Head of caudate nucleus (tissue), 42 donors: ENCODE data around the gene WDR11.

Experiments
- DNase-seq, 42 donors: peaks; one replicate each; pipeline versions ENCODE4 v3.0.0 to v3.0.0-alpha.2; 2020 to 2021; ENCODE audit warnings: mixed read lengths in 7 of 42
- intact Hi-C: fragments of 100-400 bp; cut with DNase I; formaldehyde crosslinking; loops from one replicate; pipeline ENCODE4 v1.15.0; 2022

Gene WDR11, protein sequence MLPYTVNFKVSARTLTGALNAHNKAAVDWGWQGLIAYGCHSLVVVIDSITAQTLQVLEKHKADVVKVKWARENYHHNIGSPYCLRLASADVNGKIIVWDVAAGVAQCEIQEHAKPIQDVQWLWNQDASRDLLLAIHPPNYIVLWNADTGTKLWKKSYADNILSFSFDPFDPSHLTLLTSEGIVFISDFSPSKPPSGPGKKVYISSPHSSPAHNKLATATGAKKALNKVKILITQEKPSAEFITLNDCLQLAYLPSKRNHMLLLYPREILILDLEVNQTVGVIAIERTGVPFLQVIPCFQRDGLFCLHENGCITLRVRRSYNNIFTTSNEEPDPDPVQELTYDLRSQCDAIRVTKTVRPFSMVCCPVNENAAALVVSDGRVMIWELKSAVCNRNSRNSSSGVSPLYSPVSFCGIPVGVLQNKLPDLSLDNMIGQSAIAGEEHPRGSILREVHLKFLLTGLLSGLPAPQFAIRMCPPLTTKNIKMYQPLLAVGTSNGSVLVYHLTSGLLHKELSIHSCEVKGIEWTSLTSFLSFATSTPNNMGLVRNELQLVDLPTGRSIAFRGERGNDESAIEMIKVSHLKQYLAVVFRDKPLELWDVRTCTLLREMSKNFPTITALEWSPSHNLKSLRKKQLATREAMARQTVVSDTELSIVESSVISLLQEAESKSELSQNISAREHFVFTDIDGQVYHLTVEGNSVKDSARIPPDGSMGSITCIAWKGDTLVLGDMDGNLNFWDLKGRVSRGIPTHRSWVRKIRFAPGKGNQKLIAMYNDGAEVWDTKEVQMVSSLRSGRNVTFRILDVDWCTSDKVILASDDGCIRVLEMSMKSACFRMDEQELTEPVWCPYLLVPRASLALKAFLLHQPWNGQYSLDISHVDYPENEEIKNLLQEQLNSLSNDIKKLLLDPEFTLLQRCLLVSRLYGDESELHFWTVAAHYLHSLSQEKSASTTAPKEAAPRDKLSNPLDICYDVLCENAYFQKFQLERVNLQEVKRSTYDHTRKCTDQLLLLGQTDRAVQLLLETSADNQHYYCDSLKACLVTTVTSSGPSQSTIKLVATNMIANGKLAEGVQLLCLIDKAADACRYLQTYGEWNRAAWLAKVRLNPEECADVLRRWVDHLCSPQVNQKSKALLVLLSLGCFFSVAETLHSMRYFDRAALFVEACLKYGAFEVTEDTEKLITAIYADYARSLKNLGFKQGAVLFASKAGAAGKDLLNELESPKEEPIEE

DNA sequence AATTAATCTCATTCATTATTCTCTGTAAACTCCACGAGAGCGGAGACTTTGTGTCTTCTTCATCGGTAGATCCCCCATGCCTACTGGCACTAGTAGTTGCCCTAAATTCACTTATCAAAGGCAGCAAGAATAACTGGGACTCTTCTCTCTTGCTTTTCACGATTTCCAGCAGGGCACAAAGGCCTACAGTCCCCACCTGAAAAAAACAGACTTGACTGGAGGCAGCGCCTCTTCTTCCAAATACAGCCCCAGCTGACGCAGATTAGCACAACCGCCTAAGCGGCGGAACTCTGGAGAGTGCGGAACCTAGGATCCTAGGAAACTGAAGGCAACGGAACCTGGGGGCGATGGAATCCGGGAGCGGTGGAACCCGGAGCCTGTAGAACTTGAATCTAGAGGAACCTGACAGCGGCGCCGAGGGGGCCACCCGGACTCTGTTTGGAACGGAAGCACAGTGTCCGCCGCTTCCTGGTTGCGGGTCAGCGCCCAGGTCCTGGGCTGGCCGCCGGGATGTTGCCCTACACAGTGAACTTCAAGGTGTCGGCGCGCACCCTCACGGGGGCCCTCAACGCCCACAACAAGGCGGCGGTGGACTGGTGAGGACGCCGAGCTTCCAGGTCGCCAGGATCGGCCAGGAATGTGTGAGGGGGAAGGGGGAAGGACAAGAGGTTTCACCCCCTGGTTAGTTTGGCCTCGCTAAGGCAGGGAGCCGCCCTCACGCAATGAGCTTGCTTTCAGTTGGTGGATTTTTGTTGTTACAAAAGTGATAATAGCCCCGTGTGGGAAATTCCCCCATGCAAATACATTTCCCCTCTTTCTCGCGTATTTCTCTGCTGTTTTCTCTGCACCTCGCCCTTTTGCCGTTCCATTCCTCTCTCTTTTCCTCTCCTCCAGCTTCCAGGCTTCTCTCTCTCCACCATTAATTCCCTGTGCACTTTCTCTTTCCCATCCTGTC is at the start of gene WDR11:
Gene WDR11 (plus strand): TSS at position 452 of the 955 bp plus-strand sequence. CDS start 59 bp downstream, at position 511.
- intact Hi-C loops = no loop called here
- DNase-seq = peak; percentile 88 to 98 (median 93)

DNA sequence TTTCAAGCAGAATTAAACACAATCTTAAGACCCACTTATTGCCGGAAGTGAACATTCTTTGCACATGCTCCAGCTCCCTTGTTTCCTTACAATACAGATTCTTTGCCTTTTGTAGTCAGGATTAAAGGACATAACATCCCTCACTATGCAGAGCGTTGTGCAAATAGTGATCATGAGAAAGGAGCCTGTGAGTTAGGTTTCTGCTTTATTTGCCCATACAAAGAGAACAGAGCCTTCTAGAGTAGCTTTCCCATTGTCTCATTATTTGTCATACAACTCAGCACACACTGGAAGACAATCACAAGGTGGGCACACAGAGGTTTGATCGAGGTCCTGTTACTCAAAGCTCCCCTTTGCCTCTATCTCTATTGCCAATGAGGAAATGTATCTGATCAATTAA is 48.2 kb upstream of the WDR11 start:
- intact Hi-C loops = no loop called here
- DNase-seq = no peak

DNA sequence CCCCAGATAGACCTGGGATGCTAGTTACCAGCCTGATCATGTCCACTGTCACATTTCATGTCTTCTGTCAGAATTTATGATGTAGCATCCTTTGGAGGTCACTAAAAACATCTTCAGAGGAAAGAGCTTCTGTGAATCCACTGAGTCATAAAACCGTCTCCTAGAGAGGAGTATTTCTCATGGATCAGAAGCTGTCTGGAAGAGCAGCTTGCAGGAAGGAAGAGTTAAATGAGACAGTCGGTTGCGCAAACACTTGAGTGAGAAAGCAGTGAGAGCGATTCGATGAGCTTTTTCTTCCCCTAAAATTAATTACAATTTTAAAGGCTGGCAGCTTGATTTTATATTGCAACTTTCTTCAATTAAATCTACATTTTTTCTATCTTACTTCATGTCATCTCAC is 47.2 kb upstream of the WDR11 start:
- DNase-seq = no peak
- intact Hi-C loops = no loop called here

DNA sequence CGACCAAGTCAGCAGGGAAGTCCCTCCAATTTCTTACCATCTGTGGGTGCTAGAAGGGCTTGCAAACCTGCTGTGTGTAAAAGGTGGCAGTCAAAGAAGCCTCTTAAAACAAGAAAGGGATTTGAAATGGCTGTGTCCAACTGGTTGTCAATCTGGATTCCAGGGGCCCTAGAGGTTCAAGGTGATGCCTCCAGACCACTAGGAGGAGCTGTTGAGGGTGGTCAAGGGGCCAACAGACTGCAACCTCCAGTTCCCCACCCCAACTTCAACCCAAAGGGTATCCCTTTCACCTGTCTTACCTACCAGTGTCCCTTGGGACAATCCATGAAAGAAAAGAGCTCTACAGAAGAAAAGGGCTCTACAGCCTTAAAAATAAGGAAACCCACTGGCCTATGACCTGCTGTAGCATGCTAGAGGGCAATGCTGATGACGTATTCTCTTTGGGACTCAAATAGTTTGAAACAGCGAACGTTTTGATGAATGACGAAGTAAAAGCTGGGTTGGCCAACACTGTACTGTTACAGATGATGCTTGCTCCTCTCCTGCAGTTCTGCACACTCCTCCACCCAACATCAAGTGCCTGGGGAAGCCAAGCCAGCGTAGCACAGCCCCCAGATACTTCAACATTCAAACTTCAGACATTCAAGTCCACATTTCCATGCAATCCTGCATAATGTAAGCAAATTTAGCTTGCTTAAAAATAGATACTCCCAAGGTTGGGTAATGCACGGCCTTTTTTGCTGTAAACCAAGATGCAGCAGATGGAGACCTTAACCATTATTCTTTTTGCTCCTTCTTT is 45.9 kb upstream of the WDR11 start:
- intact Hi-C loops = no loop called here

DNA sequence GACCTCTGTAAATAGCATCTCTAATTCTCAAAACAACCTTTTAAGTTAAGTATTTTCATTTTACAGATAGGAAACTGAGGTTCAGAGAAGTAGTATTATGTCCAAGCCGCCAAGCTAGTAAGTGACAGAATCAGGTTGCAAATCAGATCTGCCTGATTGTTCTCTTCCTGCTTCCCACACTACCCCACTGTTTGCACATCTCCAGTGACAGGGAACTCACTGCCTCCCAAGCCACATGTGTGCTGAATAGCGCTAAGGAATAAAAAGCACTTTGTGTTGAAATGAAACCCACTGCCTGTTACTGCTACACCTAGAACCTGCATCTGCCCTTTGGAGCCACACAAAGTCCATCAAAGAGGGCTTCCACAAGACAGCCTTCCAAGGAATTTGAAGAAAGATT is 45.1 kb upstream of the WDR11 start:
- intact Hi-C loops = no loop called here
- peak in 24 of 42 donors; percentile 6 to 75 (median 34) for DNase-seq

More for the DNA sequence above, 45.9 kb upstream of the WDR11 start:
- DNase-seq = peak in 10 of 42 donors; percentile 9 to 54 (median 38)

DNA sequence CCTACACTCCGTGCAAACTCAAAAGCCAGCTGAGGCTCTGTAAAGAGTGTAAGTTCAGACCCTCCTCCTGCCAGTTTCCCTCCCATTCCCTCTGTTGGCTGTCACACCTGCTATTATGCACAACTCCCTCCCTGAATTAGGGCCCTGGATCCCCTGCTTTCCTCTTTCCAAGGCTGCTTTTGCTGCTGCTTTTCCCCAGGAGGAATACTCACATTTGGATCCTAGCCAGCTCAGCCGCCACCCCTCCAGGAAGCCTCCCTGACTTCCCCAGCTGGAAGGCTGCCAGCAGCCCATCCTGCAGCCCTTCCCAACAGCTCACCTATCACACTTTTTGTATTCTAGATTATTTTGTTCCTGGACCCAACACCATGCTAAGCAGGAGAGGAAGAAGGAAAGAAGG is 40.9 kb upstream of the WDR11 start:
- no peak for DNase-seq
- intact Hi-C loops = no loop called here

DNA sequence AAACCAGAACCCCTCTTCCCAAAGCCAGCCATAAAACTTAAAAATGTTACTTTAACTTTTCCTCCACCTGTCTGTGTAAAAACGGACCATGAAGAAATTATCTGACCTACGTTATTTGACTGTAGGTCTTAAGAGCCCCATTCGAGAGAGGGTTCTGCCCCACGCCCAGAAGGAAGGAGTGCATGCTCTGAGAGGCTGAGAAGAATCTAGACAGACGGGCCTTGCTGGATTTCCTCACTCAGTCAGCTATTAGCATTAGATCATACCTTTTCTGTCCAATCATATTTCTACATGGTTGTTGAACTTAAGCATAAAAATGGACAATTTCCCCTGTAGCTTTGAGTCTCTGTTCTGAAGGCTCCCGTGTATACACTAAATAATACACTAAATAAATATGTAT is 38.1 kb upstream of the WDR11 start:
- peak in 1 of 42 donors; percentile 3 for DNase-seq
- intact Hi-C loops = no loop called here

DNA sequence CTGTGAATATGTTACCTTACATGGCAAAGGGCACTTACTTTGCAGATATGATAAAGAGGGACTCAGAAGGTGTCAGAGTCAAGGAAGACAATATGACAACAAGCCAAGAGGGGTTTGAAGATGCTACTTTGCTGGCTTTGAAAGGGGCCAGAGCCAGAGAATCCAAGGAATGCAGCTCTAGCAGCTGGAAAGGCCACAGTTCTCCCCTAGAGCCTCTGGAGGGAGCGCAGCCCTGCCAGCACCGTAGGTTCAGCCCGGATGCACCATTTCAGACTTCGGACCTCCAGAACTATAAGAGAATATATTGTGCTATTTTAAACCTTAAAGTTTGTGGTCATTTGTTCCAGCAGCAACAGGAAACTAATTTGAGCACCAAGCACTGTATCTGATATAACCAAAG is 32.9 kb upstream of the WDR11 start:
- DNase-seq = no peak
- intact Hi-C loops = no loop called here

DNA sequence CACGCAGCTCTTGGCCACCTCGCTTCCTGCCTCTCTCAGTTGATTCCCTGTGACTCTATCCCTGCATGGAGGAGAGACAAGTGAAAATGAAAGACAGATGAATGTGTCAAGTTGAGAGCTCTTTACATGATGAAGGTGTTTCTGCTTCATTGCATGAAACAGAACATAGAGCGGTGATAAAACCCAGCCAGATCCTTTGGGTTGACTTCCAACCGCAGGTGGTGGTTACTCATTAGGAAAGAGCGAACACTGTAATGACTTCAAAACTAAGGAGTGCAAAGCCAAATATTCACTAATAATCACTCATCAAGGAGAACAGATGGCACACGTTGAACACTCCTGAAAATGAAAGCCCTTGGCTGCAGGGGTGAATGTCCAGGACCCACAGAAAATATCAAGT is 31.8 kb upstream of the WDR11 start:
- intact Hi-C loops = no loop called here
- no peak for DNase-seq

DNA sequence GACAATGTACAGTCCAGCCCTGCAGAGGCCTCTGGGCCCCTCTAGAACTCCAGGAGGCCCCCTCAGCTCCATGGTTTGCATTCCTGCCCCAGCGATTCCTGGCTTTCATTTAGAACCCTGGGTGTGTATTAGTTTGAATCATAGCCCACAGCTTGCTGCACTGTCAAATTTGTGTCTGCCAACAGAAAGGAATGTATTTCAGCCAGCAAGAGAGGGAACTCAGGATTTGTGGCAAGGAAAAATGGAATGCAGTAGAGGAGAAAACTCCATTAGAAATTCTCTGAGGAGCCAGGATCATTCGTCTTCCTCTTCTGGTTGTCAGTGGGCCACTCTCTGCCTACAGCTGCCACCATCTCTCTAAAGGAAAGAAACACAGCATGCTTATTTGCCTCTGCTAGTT is 27.9 kb upstream of the WDR11 start:
- intact Hi-C loops = no loop called here
- DNase-seq = no peak

DNA sequence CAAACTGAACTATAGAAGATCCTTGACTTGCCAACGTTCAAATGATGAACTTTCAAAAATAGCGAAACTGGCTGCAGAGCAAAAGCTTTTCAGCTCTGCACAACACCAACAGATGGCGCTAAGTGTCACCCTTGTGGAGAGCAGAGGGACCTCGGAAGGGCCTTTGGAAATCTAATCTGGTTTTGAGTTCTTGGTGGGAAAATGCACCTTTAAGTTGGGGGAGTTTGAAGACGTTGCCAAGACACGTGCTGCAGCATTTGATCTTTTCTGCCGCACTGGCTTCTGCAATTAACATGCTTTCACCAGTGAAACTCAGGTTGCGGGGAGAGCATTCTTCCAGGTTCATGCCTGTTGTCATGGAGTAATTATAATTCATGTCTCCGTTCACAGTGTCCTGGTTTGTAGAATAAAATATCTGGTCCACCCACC is 26.3 kb upstream of the WDR11 start:
- DNase-seq = peak in 33 of 42 donors; percentile 7 to 70 (median 34)
- intact Hi-C loops = no loop called here

DNA sequence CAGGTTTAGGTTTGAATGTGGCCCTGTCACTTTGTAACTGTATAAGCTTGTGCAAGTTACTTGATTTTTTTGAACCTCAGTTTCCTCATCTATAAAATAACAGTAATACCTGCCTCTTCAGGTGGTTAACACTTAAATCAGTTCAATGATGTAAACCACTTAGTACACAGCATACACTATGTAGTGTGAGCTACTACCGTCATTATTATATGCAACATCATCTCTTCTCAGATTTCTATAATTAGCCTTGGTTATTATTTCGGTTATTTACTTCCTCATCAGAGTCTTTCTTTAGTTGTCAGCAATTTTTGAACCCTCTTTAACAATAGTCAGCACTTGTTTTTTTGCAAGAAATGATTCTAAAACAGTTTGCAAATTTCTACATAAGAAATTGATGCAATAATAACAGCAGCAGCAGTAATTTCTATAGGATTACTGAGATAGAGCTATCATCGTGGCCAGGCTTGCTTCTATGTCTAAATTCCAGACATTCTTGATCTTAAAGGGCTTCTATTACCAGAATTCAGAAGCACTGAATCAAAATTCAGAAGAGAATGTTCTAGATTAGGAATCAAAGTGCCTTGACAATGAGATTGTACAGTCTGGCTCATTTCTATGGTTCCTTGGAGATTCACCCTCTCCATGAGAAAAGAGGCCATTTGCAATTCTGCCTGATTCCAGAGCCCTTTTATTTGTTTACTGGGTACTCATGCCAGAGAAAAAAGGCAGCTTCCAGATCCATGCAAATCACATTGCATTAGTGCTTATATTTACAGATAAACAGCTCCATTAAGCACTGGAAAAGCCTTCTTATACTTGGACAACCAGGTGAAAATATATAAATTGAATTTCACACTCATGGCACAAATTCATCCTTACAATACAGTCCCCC is 25.0 kb upstream of the WDR11 start:
- no peak for DNase-seq
- intact Hi-C loops = no loop called here

DNA sequence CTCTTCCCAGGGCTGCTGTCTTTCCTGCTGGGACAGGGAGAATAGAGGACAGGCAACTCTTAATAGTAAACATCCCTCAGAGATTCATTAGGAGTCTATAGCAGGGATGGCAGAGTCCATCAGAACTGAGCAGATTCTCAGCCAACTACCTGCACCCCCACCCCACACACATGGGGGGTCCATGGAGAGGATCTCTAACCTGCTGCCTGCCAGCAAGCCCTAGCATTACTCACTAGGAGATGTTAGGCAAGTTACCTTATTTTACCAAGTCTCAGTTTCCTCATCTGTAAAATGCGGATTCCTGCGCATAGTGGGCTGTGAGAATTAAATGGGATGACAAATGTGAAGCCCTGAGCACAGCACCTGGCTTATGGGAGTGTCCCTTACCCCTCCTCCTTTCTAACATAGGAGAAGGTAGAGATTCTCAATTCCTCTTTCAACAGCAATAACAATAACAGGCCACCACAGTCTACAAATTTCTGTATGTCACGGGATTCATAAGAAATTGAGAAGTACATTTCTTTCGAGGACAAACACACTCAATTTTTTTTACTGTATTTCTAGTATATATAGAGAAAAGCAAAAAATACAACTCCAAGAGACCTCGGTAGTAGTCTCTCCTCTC is 23.8 kb upstream of the WDR11 start:
- DNase-seq = no peak
- intact Hi-C loops = no loop called here

DNA sequence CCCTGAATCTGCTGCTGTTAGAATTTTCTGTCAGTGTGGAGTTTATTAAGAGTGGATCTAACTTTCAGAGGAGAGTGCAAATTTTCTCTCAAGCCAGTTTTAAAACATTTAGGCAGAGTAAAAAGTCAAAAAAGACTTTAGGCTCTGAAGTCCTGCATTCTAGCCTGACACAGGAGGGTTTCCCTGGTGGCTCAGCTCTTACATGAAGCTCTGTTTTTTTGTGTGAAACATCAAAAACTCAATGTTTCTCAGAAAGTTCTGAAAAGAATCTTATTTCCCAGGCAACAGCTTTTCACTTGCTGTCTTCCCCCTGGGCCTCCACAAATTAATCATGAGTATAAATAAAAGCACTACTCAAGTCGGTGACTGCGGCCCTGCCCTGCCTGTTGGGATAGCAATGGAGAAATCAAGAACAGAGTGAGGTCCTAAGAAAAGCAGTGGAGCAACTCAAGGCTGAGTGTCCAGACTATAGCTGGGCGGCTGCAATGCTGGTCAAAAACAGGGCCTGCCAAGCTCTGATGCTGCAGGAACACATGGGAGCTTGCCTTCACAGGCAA is 22.3 kb upstream of the WDR11 start:
- peak in 9 of 42 donors; percentile 3 to 54 (median 21) for DNase-seq
- intact Hi-C loops = no loop called here

DNA sequence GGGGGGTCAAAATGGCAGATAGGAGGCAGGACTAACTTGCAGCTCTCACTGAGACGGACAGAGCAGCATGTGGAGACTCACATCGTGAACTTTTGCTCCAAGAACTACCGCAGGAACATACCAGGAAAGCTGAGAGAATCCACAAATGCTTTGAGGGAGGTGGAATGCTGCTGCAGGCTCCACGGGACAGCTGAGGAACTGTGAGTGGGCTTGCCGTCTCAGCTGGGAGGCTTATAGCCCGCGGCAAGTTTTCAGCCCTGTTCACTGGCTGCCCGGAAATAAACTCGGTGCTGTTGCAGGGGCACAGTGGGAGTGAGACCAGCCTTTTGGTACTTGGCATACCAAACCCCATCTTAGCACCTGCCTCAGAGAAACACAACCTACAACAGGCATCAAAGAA is 19.1 kb upstream of the WDR11 start:
- intact Hi-C loops = no loop called here
- DNase-seq = no peak
